NCI-H1694 treated with DMSO at 0.1 percent for 48 hours (cell line): ENCODE data around the gene BAHCC1.
A peak's percentile ranks its signal among the peaks of the same experiment; 100 is the strongest.

Experiments used
- DNase-seq: peaks from one replicate; lab custom pipeline; 2025; lab: John Stamatoyannopoulos, UW

BAHCC1 gene

DNA sequence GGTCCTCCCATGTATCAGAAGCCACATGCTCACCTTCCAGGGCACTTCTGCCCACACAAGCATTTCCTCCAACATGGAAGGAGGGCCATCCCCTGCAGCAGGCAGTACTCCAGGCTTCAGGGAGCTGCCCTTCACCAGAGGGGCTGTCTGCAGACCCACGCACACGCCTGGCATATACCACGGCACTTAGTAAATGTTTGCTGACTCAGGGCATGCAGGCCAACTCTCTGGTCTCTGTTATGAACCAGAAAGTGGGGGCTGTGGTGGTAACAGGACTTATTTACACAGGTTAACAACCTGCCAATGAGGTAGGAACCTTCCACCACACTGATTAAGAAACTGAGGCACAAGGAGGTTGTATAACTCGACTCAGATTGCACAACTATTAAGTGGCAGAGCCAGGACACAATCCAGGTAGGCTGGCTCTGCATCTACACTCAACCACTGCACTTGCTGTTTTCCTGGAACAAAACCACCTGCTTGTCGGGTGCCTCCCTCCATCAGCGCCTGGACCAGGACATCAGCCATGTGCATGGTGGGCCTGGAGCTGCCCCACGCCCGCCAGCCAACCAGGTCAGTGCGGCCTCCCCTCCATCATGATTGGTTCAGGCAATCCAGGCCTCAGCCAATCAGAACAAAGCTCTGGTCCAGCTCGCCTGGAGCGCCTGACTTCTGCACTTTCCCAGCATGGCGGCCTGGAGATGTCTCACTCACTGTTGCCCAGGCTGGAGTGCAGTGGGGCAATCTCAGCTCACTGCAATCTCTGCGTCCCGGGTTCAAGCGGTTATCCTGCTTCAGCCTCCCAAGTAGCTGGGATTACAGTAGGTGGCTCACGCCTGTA, 98.2 kb downstream of the BAHCC1 start:
- no peak for DNase-seq

DNA sequence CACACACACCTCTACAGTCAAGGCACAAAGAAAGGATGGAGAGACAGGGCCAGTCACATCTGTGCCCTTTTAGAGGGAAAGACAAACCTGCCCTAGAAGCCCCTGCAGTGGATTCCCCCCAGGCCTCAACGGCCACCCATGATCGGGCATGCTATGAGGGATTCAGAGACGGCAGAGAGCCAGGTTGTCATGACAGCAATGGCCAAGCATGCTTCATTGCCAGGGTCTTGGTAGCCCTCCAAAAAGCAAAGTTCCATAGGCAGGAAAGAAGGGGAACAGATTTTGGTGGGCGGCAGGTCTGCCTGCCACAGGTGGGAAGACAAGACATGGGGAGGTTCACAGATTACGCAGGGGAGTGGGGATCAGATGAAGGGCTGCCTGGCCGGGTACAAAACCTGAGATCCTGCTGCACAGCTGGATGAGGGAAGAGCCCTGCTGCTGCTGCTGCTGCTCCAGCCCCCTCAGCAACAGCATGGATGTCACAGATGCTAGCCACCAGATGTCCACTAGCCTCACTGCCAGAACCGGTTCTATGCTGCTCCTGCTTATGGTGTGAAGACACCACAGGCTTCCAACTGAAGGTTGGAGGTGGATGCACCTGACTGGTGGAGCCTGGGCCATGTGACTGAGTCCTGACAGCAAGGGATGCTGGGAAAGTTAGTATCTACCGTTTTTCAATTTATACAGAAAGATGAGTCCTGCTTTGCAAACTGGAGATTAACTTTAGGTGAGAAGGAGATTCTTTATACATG, 99.5 kb downstream of the BAHCC1 start:
- DNase-seq: peak; percentile 79

DNA sequence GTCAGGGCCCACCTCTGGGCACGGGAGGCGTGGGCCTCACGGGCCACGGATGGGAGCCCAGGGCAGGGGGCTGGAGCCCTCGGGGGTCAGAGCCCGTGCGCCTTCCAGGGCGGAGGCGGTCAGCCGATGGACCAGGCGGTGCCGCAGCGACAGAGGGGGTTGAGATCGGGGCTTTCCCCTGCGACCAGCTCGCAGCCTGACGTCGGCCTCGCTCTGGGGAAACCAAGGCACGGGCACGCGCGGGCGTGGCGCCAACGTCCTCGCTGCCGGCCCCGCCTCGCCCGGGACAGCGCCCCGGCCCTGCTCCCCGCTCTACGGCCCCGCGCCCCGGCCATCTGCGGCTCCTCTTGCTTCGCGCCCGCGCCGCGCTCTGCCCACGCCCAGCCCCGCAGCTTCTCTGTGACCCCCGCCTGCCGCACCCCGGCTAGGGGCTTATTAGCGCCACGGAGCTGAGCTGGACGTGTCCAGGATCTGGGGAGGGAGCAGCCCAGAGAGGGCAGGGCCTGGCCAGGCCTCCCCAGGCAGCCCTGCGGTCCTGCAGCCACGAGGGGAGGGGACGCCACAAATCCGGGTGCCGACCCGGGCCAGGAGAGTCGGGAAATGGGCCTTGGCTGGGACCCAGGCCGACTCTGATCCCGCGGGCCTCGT, 103.8 kb downstream of the BAHCC1 start:
- DNase-seq: no peak

DNA sequence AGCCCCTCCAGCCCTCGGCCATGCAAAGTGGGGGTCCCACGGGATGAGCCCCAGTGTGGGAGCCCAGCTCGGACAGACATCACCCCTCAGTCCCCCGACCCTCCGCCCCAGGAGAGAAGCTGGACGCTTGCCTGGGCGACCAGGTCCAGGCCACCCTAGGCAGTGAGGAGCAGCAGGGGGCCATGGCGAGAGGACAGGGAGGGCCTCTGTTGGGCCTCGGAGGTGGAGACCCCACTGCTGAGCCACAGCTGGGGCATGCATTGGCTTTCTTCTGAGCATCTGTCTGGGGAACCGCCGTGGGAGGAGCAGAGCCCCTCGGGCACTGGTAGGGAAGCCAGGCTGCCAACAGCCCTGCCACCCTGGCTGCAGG, 104.3 kb downstream of the BAHCC1 start:
- no peak for DNase-seq

DNA sequence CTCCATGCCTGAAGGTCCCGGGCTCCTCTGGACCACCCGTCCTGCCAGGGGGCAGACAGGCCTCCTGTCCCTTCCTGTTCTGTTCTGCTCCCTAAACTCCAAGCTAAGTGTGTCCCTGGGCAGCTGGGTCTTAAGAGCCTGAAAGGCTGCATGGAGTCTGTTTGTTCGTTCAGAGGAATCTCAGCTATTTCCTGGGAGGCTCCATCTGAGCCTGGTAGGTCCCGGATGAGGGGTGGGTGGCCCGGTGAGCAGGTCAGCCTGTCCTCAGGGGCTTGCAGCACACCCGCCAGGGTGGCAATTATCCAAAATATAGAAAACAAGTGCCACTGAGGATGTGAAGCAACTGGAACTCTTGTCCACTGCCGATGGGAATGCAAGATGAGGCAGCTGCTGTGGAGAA, 104.8 kb downstream of the BAHCC1 start:
- DNase-seq: no peak

DNA sequence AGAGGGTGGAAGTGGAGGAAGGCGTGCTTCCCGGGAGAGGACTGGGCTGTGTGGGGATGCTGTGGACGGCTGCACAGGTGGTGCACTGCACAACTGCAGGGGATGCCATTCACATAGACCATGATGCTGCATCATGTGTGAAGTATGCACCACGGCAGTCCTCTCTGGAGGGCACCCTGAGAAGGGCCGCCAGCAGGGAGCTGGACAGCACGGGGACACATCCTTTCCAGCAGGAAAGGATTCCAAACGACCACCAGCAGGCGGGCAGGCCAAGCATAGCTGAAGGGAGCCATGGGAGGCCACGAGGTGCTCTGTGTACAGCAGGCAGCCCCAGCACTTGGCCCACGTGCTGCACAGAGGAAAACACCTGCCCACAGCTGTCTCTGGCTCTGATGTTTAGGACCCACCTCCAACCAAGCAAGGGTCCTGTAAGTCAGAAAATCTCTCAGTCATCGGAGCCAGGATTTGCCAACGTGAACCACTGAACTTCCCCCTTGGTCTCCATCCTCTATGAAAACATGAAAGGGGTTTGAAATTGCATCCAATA, 107.3 kb downstream of the BAHCC1 start:
- DNase-seq: no peak

DNA sequence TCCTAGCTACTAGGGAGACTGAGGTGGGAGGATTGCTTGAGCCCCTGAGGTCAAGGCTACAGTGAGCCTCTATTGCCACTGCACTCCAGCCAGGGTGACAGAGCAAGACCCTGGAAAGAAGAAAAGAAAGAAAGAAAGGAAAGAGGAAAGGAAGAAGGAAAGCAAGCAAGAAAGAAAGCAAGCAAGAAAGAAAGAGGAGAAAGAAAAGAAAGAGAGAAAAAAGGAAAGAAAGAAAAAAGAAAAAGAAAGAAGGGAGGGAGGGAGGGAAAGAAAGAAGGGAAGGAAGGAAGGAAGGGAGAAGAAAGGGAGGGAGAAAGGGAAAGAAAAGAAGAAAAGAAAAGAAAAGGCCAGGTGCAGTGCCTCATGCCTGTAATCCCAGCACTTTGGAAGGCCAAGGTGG, 108.4 kb downstream of the BAHCC1 start:
- DNase-seq: no peak

DNA sequence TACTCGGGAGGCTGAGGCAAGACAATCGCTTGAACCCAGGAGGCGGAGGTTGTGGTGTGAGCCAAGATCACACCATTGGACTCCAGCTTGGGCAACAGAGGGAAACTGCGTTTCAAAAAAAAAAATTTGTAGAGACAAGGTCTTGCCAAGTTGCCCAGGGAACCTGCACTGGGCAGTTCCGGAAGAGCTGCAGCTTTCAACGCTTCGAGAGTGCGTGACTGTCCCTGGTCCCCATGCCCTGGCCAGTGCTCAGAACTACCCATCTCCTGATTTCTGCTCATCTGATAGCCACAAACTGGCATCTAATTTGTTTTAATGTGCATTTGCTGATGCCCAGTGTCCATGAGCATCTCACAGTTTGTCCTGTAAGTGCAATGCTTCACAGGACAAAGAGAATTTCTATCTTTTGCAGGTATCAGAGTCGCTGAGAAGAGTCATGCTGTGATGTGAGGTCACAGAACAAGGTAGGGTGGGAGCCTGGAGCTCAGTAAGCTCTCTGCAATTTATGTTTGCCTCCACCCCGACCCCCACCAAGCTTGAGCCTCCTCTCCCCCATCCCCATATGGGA, 113.5 kb downstream of the BAHCC1 start:
- no peak for DNase-seq

DNA sequence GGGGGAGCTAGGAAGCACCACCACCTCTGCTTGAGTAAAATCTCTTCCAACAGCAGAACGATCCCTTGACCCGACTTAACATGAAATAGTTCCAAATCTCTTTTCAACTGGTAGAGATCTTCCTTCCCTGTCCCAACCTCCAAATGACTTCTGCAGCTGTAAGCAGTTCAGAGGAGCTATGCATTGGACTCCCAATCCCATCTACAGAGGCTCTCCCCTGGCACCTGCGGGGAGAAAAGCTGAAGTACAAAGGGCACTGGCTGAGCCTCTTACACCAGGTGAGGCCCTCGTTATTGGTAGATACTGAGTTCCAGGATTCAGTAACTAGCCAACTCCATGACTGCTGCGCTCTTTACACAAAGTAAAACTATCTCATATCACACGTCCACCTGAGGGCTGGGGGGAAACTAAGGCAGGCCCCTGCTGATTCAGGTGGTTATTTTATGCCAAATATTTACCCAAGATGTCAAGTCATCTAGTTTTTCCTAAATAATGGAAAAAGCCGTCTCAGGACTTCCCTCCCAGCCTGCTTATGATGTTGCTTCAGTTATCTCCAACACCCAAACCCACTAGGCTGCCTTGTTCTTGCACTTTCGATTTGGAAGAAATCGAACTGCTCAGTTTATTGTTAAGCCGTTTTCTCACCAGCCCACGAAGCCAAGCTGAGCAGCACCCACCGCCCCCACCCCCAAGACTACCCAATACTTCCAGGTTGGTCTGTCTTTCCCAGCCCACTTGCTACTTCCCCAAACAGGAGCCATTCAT, 114.1 kb downstream of the BAHCC1 start:
- DNase-seq: no peak

DNA sequence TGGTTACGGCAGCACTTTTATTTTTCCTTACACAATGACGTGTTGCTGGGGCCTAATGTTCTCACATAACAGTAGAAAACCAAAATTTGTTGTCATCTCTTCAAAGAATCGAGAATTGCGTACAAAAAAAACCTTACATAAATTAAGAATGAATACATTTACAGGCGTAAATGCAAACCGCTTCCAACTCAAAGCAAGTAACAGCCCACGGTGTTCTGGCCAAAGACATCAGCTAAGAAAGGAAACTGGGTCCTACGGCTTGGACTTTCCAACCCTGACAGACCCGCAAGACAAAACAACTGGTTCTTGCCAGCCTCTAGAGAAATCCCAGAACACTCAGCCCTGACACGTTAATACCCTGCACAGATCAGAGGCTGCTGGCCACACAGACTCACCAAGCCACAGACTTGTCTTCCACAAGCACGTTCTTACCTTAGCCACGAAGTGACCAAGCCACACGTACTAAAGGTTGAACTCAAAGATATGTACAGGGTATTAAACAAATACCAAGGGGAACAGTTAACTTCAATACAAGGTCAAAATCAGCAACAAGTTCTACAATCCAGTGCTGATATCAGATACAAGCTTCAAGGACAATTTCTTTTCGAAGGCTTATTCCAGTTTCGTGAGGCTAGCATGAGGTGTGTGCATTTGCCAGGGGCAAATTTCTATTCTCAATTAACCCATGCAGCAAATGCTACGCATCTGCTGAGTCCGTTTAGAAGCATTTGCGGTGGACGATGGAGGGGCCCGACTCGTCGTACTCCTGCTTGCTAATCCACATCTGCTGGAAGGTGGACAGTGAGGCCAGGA, 114.9 kb downstream of the BAHCC1 start:
- DNase-seq: no peak

DNA sequence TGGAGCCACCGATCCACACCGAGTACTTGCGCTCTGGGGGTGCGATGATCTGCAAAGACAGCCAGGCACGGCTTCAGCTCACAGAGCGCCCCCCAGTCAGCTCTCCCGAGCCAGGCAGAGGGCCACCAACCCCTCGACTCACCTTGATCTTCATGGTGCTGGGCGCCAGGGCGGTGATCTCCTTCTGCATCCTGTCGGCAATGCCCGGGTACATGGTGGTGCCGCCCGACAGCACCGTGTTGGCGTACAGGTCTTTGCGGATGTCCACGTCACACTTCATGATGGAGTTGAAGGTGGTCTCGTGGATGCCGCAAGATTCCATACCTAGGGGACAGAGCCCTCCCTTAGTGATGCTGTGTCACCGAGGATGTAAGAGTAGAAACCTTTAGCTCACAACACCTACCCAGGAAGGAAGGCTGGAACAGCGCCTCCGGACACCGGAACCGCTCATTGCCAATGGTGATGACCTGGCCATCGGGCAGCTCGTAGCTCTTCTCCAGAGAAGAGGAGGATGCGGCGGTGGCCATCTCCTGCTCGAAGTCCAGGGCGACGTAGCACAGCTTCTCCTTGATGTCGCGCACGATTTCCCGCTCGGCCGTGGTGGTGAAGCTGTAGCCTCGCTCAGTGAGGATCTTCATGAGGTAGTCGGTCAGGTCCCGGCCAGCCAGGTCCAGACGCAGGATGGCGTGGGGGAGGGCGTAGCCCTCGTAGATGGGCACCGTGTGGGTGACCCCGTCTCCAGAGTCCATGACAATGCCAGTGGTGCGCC, 115.7 kb downstream of the BAHCC1 start:
- DNase-seq: no peak

DNA sequence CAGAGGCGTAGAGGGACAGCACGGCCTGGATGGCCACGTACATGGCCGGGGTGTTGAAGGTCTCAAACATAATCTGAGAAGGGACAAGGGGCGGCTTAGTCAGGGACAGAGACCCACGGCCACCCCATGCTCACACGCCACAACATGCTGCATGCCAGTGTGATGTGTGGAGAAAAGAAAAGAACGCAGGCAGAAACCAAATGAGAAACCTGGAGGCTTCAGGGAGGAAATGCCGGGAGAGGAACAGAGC, 116.2 kb downstream of the BAHCC1 start:
- no peak for DNase-seq

DNA sequence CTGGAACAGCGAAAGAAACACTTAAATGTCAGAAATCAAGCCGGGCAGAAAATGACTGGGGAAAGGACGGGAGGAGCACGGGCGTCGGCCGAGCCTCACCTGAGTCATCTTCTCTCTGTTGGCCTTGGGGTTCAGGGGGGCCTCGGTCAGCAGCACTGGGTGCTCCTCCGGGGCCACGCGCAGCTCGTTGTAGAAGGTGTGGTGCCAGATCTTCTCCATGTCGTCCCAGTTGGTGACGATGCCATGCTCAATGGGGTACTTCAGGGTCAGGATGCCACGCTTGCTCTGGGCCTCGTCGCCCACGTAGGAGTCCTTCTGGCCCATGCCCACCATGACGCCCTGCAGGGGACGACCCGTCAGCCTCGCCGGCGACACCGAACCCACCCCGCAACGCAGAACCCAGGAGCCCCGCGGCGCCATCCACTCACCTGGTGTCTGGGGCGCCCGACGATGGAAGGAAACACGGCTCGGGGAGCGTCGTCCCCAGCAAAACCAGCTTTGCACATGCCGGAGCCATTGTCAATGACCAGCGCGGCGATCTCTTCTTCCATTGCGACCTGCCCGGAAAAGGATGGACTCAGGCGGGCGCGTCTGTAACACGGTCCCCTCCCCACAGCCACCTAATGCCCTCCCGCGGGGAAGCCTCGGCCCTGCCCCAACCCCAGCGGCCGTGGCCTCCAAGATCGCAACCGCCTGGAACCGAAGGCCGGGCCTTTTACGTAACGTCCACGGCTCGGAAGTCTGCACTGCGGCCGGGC, 116.7 kb downstream of the BAHCC1 start:
- no peak for DNase-seq

DNA sequence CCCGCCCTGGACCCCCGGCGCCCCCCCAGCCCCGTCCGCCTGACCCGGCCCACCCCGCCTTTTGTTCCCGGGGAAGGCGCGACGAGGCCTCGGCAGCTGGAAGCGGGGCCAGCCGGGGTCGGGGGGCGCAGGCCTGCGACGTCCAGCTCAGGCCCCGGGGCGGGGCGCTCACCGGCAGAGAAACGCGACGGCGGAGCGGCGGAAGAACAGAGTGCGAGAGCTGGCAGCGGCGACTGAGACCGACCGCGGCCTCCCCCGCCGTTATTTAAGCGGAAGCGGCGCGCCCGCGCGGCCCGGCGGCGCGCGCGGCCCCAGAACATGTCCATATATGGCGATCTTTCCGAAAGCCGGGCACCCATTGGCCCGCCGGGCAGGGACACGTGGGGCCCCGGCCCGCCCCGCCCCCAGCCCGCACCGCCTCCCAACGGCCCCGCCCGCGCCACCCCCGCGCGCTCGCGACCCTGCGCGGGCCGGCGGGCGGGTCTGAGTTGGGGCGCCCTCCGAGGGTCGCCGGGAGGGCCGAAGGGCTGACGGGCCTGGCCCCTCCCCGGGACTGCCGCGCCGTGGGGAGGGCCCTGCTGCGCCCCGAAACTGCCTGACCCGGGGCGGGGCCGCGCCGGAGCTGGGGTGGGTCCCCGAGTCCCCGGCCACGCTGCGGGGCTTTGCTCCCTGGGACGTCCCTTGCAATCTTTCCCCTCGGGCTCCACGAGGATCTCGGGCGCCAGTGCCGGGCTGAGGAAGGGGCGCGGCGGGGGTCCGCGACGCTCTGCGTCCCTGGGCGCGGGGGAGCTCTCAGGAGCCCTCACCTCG, 117.5 kb downstream of the BAHCC1 start, which contains the start of gene ACTG1:
ACTG1 (minus strand) TSS at position 238 of the 810 bp plus-strand sequence. CDS start 445 bp downstream, outside the sequence.
- DNase-seq: peak; percentile 85

DNA sequence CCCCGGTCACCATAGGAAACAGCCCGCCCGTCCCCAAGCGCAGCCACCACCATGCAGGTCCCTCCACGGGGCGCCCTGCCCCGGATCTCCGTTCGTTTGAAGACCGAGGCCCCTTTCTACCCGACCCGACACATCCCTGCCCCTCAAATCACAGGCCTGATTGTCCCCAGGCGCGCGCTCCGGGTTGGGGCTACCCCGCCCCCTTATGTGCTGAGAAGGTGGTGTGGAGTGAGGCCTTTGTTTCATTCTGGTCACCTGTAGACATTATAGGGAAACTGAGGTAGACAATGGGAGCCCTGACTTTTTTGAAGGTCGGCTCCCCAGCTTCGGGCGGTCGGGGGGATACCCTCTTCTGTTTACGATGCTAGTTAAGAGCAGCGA, 118.1 kb downstream of the BAHCC1 start:
- peak; percentile 59 for DNase-seq

DNA sequence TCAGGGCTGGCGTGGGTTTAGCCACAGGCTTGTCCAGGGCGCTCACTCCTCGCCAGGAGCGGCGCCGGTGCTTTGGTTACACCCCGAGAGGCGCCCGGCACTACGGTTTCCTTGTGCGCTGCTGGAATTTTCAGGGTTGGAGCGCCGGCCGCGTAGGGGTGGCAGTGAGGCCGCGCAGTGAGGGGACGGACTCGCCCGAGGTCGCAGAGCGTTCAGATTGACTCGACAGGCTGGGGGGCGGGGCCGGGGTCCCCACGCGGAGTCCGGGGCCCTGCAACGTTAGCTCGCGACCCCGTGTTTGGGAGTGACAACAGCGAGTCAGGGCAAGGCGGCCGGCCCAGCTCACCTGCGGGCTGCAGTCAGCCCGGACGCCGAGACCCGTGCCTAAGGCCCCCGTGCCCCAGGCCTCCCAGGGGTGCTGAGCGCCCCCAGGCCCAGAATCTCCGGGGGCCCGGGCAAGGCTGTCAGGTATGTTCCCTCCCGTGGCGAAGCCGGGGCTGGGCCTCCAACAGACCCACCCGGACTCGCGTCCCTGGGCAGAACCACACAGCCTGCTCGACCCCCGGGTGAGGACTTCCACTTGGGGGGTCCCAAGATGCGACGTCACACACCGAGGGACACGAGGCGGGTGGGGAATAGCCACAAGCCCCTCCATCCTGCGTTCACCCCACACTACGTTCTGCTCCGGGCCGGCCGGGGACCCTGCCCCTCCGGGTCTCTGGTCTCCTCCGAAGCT, 118.7 kb downstream of the BAHCC1 start:
- DNase-seq: peak; percentile 42

DNA sequence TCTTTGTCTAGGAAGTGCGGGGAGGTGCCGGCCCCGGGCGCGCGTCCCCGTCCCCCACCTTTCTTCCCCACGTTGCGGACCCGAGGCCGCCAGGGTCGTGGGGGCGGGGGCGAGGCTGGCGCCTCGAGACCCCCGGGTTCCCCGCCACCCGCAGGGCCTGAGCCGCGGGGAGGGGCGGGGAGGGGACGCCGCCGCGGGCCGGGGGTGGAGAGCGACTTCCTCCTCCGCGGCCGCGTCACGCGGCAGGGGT, 119.2 kb downstream of the BAHCC1 start:
- no peak for DNase-seq
